ENCODE results near the gene OGDHL. TPM values are rescaled to one million over a fixed set of nuclear protein-coding genes. Genes with fewer than 3 reads are reported as not detected.

Gene OGDHL
- total RNA-seq, 1 donor from 2014 or later: 1.9 TPM

GRCh38 chr10:49700997-49701396 is 61.1 kb downstream of the OGDHL start:
- Histone ChIP-seq H3K9me3 (ENCODE audit: insufficient read depth, low read depth, low read length) (peaks cover 5% of the 10 kb centered on the region), H2AFZ (ENCODE audit: low read depth, low read length) (no peak overlapping the region), H3K4me2 (ENCODE audit: low read length) (no peak overlapping the region), H3K27ac (ENCODE audit: low read depth, low read length) (no peak overlapping the region), H4K20me1 (ENCODE audit: insufficient read depth, low read length) (no peaks in the 10 kb centered on the region), H3K4me3 (ENCODE audit: insufficient read depth, low read depth, low read length) (no peak overlapping the region), H3K79me2 (ENCODE audit: insufficient read depth, low read length) (no peaks in the 10 kb centered on the region), H3K4me1 (ENCODE audit: insufficient read depth, low read length) (no peaks in the 10 kb centered on the region), H3K36me3 (ENCODE audit: insufficient read depth, low read length) (no peaks in the 10 kb centered on the region), H3K27me3 (ENCODE audit: insufficient read depth, low read length) (no peaks in the 10 kb centered on the region), H3K9ac (ENCODE audit: low read length) (no peak overlapping the region)
- Mint-ChIP-seq H3K4me3 (ENCODE audit: unreplicated experiment) (no peak overlapping the region), H3K27me3 (ENCODE audit: low read depth, unreplicated experiment) (peaks cover 43% of the 10 kb centered on the region), H3K9me3 (ENCODE audit: unreplicated experiment) (peaks cover 2% of the 10 kb centered on the region), H3K36me3 (ENCODE audit: low read depth, unreplicated experiment) (no peaks in the 10 kb centered on the region), H3K4me1 (ENCODE audit: low read depth, unreplicated experiment) (no peaks in the 10 kb centered on the region), H3K27ac (ENCODE audit: unreplicated experiment) (no peak overlapping the region)
- TF ChIP-seq CTCF (IDR thresholded peaks at IDR 0.05; ENCODE audit: insufficient read depth, low read depth, low read length) (no peak), EZH2 (IDR thresholded peaks at IDR 0.05; ENCODE audit: insufficient read depth, low read length) (no peak)
- FAIRE-seq (no peak), DNase-seq (ENCODE audit: low read depth) (no peak)

DNA sequence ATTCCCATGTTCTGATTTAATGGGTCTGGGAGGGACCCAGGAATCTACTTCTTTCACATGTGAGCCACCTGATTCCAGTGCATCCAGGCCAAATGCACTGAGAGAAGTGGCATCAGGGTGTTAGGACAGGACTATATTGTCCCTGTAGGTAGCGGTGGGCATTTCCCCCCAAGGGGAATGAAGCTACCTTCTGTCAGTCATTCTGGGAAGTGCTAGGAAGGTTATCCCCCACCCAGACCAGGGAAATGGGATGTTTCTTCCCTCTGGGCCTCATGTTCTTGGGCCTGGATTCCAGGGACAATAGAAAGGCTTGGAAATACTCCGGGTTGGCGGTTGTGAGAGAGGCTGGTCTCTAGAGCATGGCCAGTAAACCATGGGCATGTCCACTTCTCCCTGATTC is 61.9 kb downstream of the OGDHL start:
- peaks cover 5% of the 10 kb centered on the region for H3K9me3 ChIP-seq (ENCODE audit: insufficient read depth, low read depth, low read length)
- H3K4me1 Mint-ChIP-seq (ENCODE audit: low read depth, unreplicated experiment): no peaks in the 10 kb centered on the region
- no peaks in the 10 kb centered on the region for H3K4me1 ChIP-seq (ENCODE audit: insufficient read depth, low read length)
- DNase-seq (ENCODE audit: low read depth) (no peak), FAIRE-seq (no peak)
- no peak overlapping the region for H3K27ac Mint-ChIP-seq (ENCODE audit: unreplicated experiment)
- no peaks in the 10 kb centered on the region for H3K27me3 ChIP-seq (ENCODE audit: insufficient read depth, low read length)
- H4K20me1 ChIP-seq (ENCODE audit: insufficient read depth, low read length): no peaks in the 10 kb centered on the region
- no peaks in the 10 kb centered on the region for H3K36me3 Mint-ChIP-seq (ENCODE audit: low read depth, unreplicated experiment)
- no peak overlapping the region for H2AFZ ChIP-seq (ENCODE audit: low read depth, low read length)
- H3K4me3 ChIP-seq (ENCODE audit: insufficient read depth, low read depth, low read length): no peak overlapping the region
- peaks cover 2% of the 10 kb centered on the region for H3K9me3 Mint-ChIP-seq (ENCODE audit: unreplicated experiment)
- no peak for TF ChIP-seq EZH2 (IDR thresholded peaks at IDR 0.05; ENCODE audit: insufficient read depth, low read length)
- no peak for TF ChIP-seq CTCF (IDR thresholded peaks at IDR 0.05; ENCODE audit: insufficient read depth, low read depth, low read length)
- no peak overlapping the region for H3K4me2 ChIP-seq (ENCODE audit: low read length)
- no peak overlapping the region for H3K9ac ChIP-seq (ENCODE audit: low read length)
- H3K79me2 ChIP-seq (ENCODE audit: insufficient read depth, low read length): no peaks in the 10 kb centered on the region
- H3K27me3 Mint-ChIP-seq (ENCODE audit: low read depth, unreplicated experiment): peaks cover 44% of the 10 kb centered on the region
- no peaks in the 10 kb centered on the region for H3K36me3 ChIP-seq (ENCODE audit: insufficient read depth, low read length)
- H3K4me3 Mint-ChIP-seq (ENCODE audit: unreplicated experiment): no peak overlapping the region
- no peak overlapping the region for H3K27ac ChIP-seq (ENCODE audit: low read depth, low read length)

DNA sequence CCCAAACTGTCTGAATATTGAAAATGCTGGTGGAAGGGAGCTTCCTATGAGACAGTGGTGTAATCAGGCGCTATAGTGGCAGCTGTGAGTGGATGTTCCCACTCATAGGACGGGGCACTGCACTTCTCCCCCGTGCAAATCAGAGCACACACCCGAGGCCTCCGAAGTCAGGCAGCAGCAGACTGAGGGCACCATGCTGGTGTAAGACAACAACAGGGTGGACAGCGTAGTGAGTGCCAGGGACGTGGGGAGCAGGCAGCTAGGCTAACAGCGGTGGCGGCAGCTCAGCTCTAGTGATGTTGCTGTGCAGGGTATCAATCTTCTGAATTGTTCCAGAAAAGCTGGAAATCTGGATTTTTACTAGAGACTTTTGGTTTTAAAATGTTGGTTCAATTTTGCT is 63.4 kb downstream of the OGDHL start:
- Histone ChIP-seq H3K9me3 (ENCODE audit: insufficient read depth, low read depth, low read length) (peaks cover 5% of the 10 kb centered on the region), H4K20me1 (ENCODE audit: insufficient read depth, low read length) (no peaks in the 10 kb centered on the region), H2AFZ (ENCODE audit: low read depth, low read length) (no peak overlapping the region), H3K9ac (ENCODE audit: low read length) (no peak overlapping the region), H3K4me1 (ENCODE audit: insufficient read depth, low read length) (no peaks in the 10 kb centered on the region), H3K27ac (ENCODE audit: low read depth, low read length) (no peak overlapping the region), H3K4me3 (ENCODE audit: insufficient read depth, low read depth, low read length) (no peak overlapping the region), H3K27me3 (ENCODE audit: insufficient read depth, low read length) (peaks cover 2% of the 10 kb centered on the region), H3K4me2 (ENCODE audit: low read length) (no peak overlapping the region), H3K36me3 (ENCODE audit: insufficient read depth, low read length) (no peaks in the 10 kb centered on the region), H3K79me2 (ENCODE audit: insufficient read depth, low read length) (no peaks in the 10 kb centered on the region)
- H3K27me3 Mint-ChIP-seq (ENCODE audit: low read depth, unreplicated experiment): peaks cover 57% of the 10 kb centered on the region
- no peaks in the 10 kb centered on the region for H3K4me1 Mint-ChIP-seq (ENCODE audit: low read depth, unreplicated experiment)
- no peak overlapping the region for H3K27ac Mint-ChIP-seq (ENCODE audit: unreplicated experiment)
- no peaks in the 10 kb centered on the region for H3K36me3 Mint-ChIP-seq (ENCODE audit: low read depth, unreplicated experiment)
- DNase-seq (ENCODE audit: low read depth) (no peak), FAIRE-seq (no peak)
- no peaks in the 10 kb centered on the region for H3K9me3 Mint-ChIP-seq (ENCODE audit: unreplicated experiment)
- TF ChIP-seq EZH2 (IDR thresholded peaks at IDR 0.05; ENCODE audit: insufficient read depth, low read length): no peak
- no peak for TF ChIP-seq CTCF (IDR thresholded peaks at IDR 0.05; ENCODE audit: insufficient read depth, low read depth, low read length)
- no peak overlapping the region for H3K4me3 Mint-ChIP-seq (ENCODE audit: unreplicated experiment)

All from astrocyte (in vitro differentiated cells and primary cell).